ENCODE measurements around the gene SPTB. TPM values are rescaled to one million over a fixed set of nuclear protein-coding genes. Genes with fewer than 3 reads are reported as not detected.
A peak's percentile ranks its signal among the peaks of the same experiment; 100 is the strongest.

Gene SPTB
- total RNA-seq, 2 experiments from 2014 or later, result 0.03 to 0.08 TPM

GRCh38 chr14:64700290-64700689 is 179.4 kb downstream of the SPTB start:
- peaks cover 0 to 3% of the 10 kb centered on the region in 2 experiments for H3K9me3 ChIP-seq (ENCODE audit: control insufficient read depth in 1 of 2, insufficient read depth in 1 of 2, low read length in 2 of 2)
- peaks cover 65% of the 10 kb centered on the region for H3K4me1 ChIP-seq (ENCODE audit: insufficient read depth, low read length)
- intact Hi-C loops (cut with DNase I, micrococcal nuclease), result no loop called here
- no peak overlapping the region for H3K4me3 ChIP-seq (ENCODE audit: low read length)
- no peak overlapping the region for H3K27ac ChIP-seq (ENCODE audit: low read depth in 1 of 2, low read length in 2 of 2)
- CTCF ChIA-PET, result interaction anchor here (0.7 kb wide), 2 partner anchors 191 to 377 kb away, joined by 3 read pairs; no protein-coding TSS in a partner anchor
- no peaks in the 10 kb centered on the region for H3K36me3 ChIP-seq (ENCODE audit: insufficient read depth, low read length)
- DNase-seq, result no peak
- H3K4me1 Mint-ChIP-seq (ENCODE audit: low read depth), result peaks cover 49% of the 10 kb centered on the region
- no peaks in the 10 kb centered on the region for H3K36me3 Mint-ChIP-seq (ENCODE audit: low read depth)
- H3K27me3 Mint-ChIP-seq, result peaks cover 45% of the 10 kb centered on the region
- POLR2A ChIA-PET, result no interaction called here
- H3K27me3 ChIP-seq (ENCODE audit: control insufficient read depth in 1 of 2, insufficient read depth in 2 of 2, low read length in 2 of 2), result peaks cover 0 to 31% of the 10 kb centered on the region in 2 experiments
- no peaks in the 10 kb centered on the region for H3K9me3 Mint-ChIP-seq
- H3K27ac Mint-ChIP-seq, result no peak overlapping the region
- no peak overlapping the region for H3K4me3 Mint-ChIP-seq
- TF ChIP-seq, protein P1, sequence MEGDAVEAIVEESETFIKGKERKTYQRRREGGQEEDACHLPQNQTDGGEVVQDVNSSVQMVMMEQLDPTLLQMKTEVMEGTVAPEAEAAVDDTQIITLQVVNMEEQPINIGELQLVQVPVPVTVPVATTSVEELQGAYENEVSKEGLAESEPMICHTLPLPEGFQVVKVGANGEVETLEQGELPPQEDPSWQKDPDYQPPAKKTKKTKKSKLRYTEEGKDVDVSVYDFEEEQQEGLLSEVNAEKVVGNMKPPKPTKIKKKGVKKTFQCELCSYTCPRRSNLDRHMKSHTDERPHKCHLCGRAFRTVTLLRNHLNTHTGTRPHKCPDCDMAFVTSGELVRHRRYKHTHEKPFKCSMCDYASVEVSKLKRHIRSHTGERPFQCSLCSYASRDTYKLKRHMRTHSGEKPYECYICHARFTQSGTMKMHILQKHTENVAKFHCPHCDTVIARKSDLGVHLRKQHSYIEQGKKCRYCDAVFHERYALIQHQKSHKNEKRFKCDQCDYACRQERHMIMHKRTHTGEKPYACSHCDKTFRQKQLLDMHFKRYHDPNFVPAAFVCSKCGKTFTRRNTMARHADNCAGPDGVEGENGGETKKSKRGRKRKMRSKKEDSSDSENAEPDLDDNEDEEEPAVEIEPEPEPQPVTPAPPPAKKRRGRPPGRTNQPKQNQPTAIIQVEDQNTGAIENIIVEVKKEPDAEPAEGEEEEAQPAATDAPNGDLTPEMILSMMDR (IDR thresholded peaks at IDR 0.05), result no peak
- ATAC-seq (ENCODE audit: poor library complexity), result no peak

DNA sequence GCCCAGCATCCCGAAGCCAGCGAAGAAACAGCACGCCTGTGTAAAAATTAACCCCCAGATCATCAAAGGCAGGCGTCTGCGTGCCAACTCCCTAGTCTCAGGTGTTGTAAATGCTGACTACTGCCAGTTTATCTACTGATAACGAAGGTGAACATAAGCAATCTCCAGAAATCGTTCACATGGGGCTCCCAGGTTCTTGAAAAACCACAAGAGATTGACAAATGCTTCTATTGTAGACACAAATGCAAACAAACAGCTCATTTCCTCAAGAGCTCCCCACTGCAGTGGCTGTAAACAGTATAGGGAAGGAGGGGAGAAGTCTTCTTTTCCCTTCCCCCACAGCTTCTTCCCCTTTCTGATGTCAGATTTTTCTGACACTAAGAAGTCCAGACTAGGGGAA is 180.8 kb downstream of the SPTB start:
- Histone ChIP-seq H3K27me3 (ENCODE audit: control insufficient read depth in 1 of 2, insufficient read depth in 2 of 2, low read length in 2 of 2) (peaks cover 0 to 22% of the 10 kb centered on the region in 2 experiments), H3K36me3 (ENCODE audit: insufficient read depth, low read length) (no peaks in the 10 kb centered on the region), H3K4me1 (ENCODE audit: insufficient read depth, low read length) (peaks cover 55% of the 10 kb centered on the region), H3K9me3 (ENCODE audit: control insufficient read depth in 1 of 2, insufficient read depth in 1 of 2, low read length in 2 of 2) (peaks cover 0 to 1% of the 10 kb centered on the region in 2 experiments), H3K27ac (ENCODE audit: low read depth in 1 of 2, low read length in 2 of 2) (peak overlapping the region in 1 of 2 donors; percentile 13), H3K4me3 (ENCODE audit: low read length) (no peak overlapping the region)
- CTCF ChIA-PET, result interaction anchor here (1.1 to 1.2 kb wide), 2 partner anchors 10 to 66 kb away, joined by 3 to 4 read pairs; no protein-coding TSS in a partner anchor
- Mint-ChIP-seq H3K36me3 (ENCODE audit: low read depth) (no peaks in the 10 kb centered on the region), H3K4me3 (peak overlapping the region; percentile 55), H3K27me3 (peaks cover 43% of the 10 kb centered on the region), H3K4me1 (ENCODE audit: low read depth) (peaks cover 47% of the 10 kb centered on the region), H3K27ac (peak overlapping the region; percentile 70), H3K9me3 (no peaks in the 10 kb centered on the region)
- POLR2A ChIA-PET, result interaction anchor here (1.3 to 1.6 kb wide), 2 partner anchors 10 to 216 kb away, joined by 3 to 4 read pairs; partner anchors contain the start of gene CHURC1
- TF ChIP-seq, protein P1 (IDR thresholded peaks at IDR 0.05), result no peak
- DNase-seq (peak in 4 of 14 experiments; percentile 46 to 67 (median 60)), ATAC-seq (ENCODE audit: poor library complexity) (peak; percentile 39)
- intact Hi-C loops (cut with DNase I, micrococcal nuclease), result no loop called here

DNA sequence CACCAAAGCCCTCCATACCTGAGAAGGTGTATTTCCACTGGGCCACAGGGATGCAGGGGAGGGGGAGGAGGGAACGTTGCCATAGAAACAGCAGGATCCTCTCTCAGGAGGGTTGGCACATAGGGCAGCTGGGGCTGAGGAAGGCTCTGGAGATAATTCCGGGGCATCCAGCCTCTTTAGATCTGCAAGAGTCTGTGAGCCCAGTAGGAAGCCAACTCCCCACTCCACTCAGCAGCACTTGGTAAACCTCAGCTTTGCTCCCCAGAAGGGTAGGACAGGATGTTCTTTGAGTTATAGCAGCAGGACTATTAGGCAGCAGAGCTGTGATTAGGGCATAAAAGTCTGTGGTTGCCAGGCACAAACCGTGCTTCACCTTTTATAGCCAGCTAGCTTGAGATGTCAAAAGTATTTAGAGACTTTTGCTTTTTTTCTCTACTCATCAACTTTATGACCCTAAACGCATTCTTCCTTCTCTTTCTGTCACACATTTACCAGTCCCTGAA is 183.3 kb downstream of the SPTB start:
- H3K27ac Mint-ChIP-seq, result peak overlapping the region; percentile 18
- TF ChIP-seq, protein P1 (IDR thresholded peaks at IDR 0.05), result no peak
- Histone ChIP-seq H3K4me1 (ENCODE audit: insufficient read depth, low read length) (peaks cover 41% of the 10 kb centered on the region), H3K27ac (ENCODE audit: low read depth in 1 of 2, low read length in 2 of 2) (no peak overlapping the region), H3K4me3 (ENCODE audit: low read length) (no peak overlapping the region), H3K36me3 (ENCODE audit: insufficient read depth, low read length) (no peaks in the 10 kb centered on the region), H3K9me3 (ENCODE audit: control insufficient read depth in 1 of 2, insufficient read depth in 1 of 2, low read length in 2 of 2) (no peaks in the 10 kb centered on the region), H3K27me3 (ENCODE audit: control insufficient read depth in 1 of 2, insufficient read depth in 2 of 2, low read length in 2 of 2) (peaks cover 0 to 6% of the 10 kb centered on the region in 2 experiments)
- no peaks in the 10 kb centered on the region for H3K9me3 Mint-ChIP-seq
- H3K4me1 Mint-ChIP-seq (ENCODE audit: low read depth), result peaks cover 32% of the 10 kb centered on the region
- CTCF ChIA-PET, result no interaction called here
- POLR2A ChIA-PET, result interaction anchor here (0.9 to 1.2 kb wide), 3 partner anchors 11 to 27 kb away, joined by 3 to 5 read pairs (median 3); no protein-coding TSS in a partner anchor
- ATAC-seq (ENCODE audit: poor library complexity), result peak; percentile 76
- peak in 4 of 14 experiments; percentile 39 to 80 (median 56) for DNase-seq
- H3K4me3 Mint-ChIP-seq, result peak overlapping the region; percentile 1
- H3K36me3 Mint-ChIP-seq (ENCODE audit: low read depth), result no peaks in the 10 kb centered on the region
- intact Hi-C loops (cut with DNase I, micrococcal nuclease), result no loop called here
- H3K27me3 Mint-ChIP-seq, result peaks cover 21% of the 10 kb centered on the region

Small RNA genes within 50 kb of the gene (microRNA-seq; reads per million reads assigned to microRNA genes)
- gene MIR7855 (ENCODE audit: borderline microRNAs expressed, borderline replicate concordance), result not detected

Other genes starting within 250 kb of the SPTB start
- 10 to 100 TPM; 12.1 to 13.3 TPM for gene PLEKHG3, start 175.5 kb downstream of the SPTB start, total RNA-seq
- 10 to 100 TPM; 50.1 to 54.0 TPM for gene CHURC1, start 34.5 kb upstream of the SPTB start, total RNA-seq
- gene GPX2, start 62.8 kb upstream of the SPTB start, total RNA-seq, result not detected
- 1 to 10 TPM; 2.6 to 3.8 TPM for gene RAB15, start 92.4 kb upstream of the SPTB start, total RNA-seq
- gene FNTB, start 107.0 kb upstream of the SPTB start, total RNA-seq, result 1 to 10 TPM; 7.5 to 7.9 TPM
- 100 to 1,000 TPM; 159 to 171 TPM for gene MAX, start 222.6 kb upstream of the SPTB start, total RNA-seq

Measured in CD4-positive, alpha-beta T cell (primary cell).